KOPT-K1 (cell line): ENCODE results near the gene LMO4.

Experiments used
- H3K27ac ChIP-seq: fragments of 200-600 bp; sonication (generic); 2 replicates; pipeline ENCODE4 v1.5.1; 2016; ENCODE audit warnings: antibody characterized with exemption, mild to moderate bottlenecking, low read depth, low read length; ENCODE audit not compliant: poor library complexity, severe bottlenecking
- H3K36me3 ChIP-seq: fragments of 200-600 bp; sonication (generic); 2 replicates; pipeline ENCODE4 v1.5.1; 2017; ENCODE audit warnings: antibody characterized with exemption, mild to moderate bottlenecking, low read length, moderate library complexity; ENCODE audit not compliant: insufficient read depth
- H3K9me3 ChIP-seq: fragments of 200-600 bp; sonication (generic); 2 replicates; pipeline ENCODE4 v1.5.1; 2017; ENCODE audit warnings: antibody characterized with exemption, low read length, mild to moderate bottlenecking; ENCODE audit not compliant: insufficient read depth, poor library complexity, severe bottlenecking

Gene LMO4

GRCh38 chr1:87362834-87363426 is 34.2 kb downstream of the LMO4 start:
- no peaks in the 10 kb centered on the region for H3K9me3 ChIP-seq
- H3K36me3 ChIP-seq, result no peaks in the 10 kb centered on the region
- H3K27ac ChIP-seq, result no peak overlapping the region

- Histone ChIP-seq H3K27ac (no peak overlapping the region), H3K36me3 (no peaks in the 10 kb centered on the region), H3K9me3 (no peaks in the 10 kb centered on the region)
These were observed 38.9 kb downstream of the LMO4 start for GRCh38 chr1:87367549-87367948.

- H3K27ac ChIP-seq, result no peak overlapping the region
- no peaks in the 10 kb centered on the region for H3K9me3 ChIP-seq
- no peaks in the 10 kb centered on the region for H3K36me3 ChIP-seq
These were observed 40.2 kb downstream of the LMO4 start for GRCh38 chr1:87368907-87369306.

- H3K27ac ChIP-seq, result no peak overlapping the region
- no peaks in the 10 kb centered on the region for H3K36me3 ChIP-seq
- no peaks in the 10 kb centered on the region for H3K9me3 ChIP-seq
These were observed 41.2 kb downstream of the LMO4 start for GRCh38 chr1:87369736-87370478.

GRCh38 chr1:87370544-87370943 is 41.9 kb downstream of the LMO4 start:
- Histone ChIP-seq H3K9me3 (no peaks in the 10 kb centered on the region), H3K27ac (no peak overlapping the region), H3K36me3 (no peaks in the 10 kb centered on the region)

GRCh38 chr1:87379306-87379705 is 50.6 kb downstream of the LMO4 start:
- Histone ChIP-seq H3K9me3 (no peaks in the 10 kb centered on the region), H3K36me3 (no peaks in the 10 kb centered on the region), H3K27ac (no peak overlapping the region)

- H3K36me3 ChIP-seq, result no peaks in the 10 kb centered on the region
- no peaks in the 10 kb centered on the region for H3K9me3 ChIP-seq
- no peak overlapping the region for H3K27ac ChIP-seq
These were observed 57.6 kb downstream of the LMO4 start for GRCh38 chr1:87386217-87386790.

- Histone ChIP-seq H3K27ac (no peak overlapping the region), H3K36me3 (no peaks in the 10 kb centered on the region), H3K9me3 (no peaks in the 10 kb centered on the region)
These were observed 59.7 kb downstream of the LMO4 start for GRCh38 chr1:87388411-87388810.

GRCh38 chr1:87389011-87389410 is 60.3 kb downstream of the LMO4 start:
- Histone ChIP-seq H3K27ac (no peak overlapping the region), H3K9me3 (no peaks in the 10 kb centered on the region), H3K36me3 (no peaks in the 10 kb centered on the region)

- Histone ChIP-seq H3K9me3 (no peaks in the 10 kb centered on the region), H3K27ac (no peak overlapping the region), H3K36me3 (no peaks in the 10 kb centered on the region)
These were observed 60.9 kb downstream of the LMO4 start for GRCh38 chr1:87389546-87389945.

GRCh38 chr1:87392248-87393192 is 63.8 kb downstream of the LMO4 start:
- H3K9me3 ChIP-seq, result no peaks in the 10 kb centered on the region
- no peak overlapping the region for H3K27ac ChIP-seq
- no peaks in the 10 kb centered on the region for H3K36me3 ChIP-seq

- Histone ChIP-seq H3K9me3 (no peaks in the 10 kb centered on the region), H3K27ac (no peak overlapping the region)
These were observed 64.9 kb downstream of the LMO4 start for GRCh38 chr1:87393445-87394085.

GRCh38 chr1:87394513-87394912 is 65.8 kb downstream of the LMO4 start:
- Histone ChIP-seq H3K27ac (no peak overlapping the region), H3K9me3 (no peaks in the 10 kb centered on the region)

More at GRCh38 chr1:87393445-87394085, 64.9 kb downstream of the LMO4 start:
- H3K36me3 ChIP-seq, result no peaks in the 10 kb centered on the region

GRCh38 chr1:87394982-87395381 is 66.3 kb downstream of the LMO4 start:
- Histone ChIP-seq H3K27ac (no peak overlapping the region), H3K9me3 (no peaks in the 10 kb centered on the region), H3K36me3 (no peaks in the 10 kb centered on the region)

More at GRCh38 chr1:87394513-87394912, 65.8 kb downstream of the LMO4 start:
- H3K36me3 ChIP-seq, result no peaks in the 10 kb centered on the region
